HG03442 (cell line): ENCODE results near the gene PCNX3.

Source experiments
- ATAC-seq: cut with Tn5 transposase; IDR thresholded peaks from one replicate; pipeline ENCODE4 v1.9.1; 2021; ENCODE audit warnings: mild to moderate bottlenecking, moderate library complexity; ENCODE audit not compliant: unreplicated experiment

PCNX3 gene

GRCh38 chr11:65596520-65596919, 19.1 kb upstream of the PCNX3 start:
- ATAC-seq, result no peak

- ATAC-seq, result no peak
Observed at GRCh38 chr11:65598258-65598699, 17.3 kb upstream of the PCNX3 start.

- no peak for ATAC-seq
Observed at GRCh38 chr11:65599216-65599954, 16.2 kb upstream of the PCNX3 start.

- no peak for ATAC-seq
Observed at GRCh38 chr11:65599955-65600246, 15.7 kb upstream of the PCNX3 start.

GRCh38 chr11:65604258-65604657, 11.3 kb upstream of the PCNX3 start:
- no peak for ATAC-seq

GRCh38 chr11:65606876-65607613, 8.5 kb upstream of the PCNX3 start:
- no peak for ATAC-seq

- no peak for ATAC-seq
Observed at GRCh38 chr11:65607614-65608426, 7.8 kb upstream of the PCNX3 start.

GRCh38 chr11:65609229-65609628, 6.3 kb upstream of the PCNX3 start:
- no peak for ATAC-seq

- no peak for ATAC-seq
Observed at GRCh38 chr11:65609665-65610064, 5.9 kb upstream of the PCNX3 start.

GRCh38 chr11:65610404-65610803, 5.2 kb upstream of the PCNX3 start:
- no peak for ATAC-seq

- no peak for ATAC-seq
Observed at GRCh38 chr11:65611028-65611757, 4.4 kb upstream of the PCNX3 start.

GRCh38 chr11:65611758-65612603, 3.6 kb upstream of the PCNX3 start:
- ATAC-seq, result no peak

- ATAC-seq, result no peak
Observed at GRCh38 chr11:65612691-65613090, 2.9 kb upstream of the PCNX3 start.

GRCh38 chr11:65613091-65613928, 2.3 kb upstream of the PCNX3 start:
- ATAC-seq, result no peak

GRCh38 chr11:65615950-65616574, 486 bp downstream of the PCNX3 start:
- peak; percentile 7 for ATAC-seq

GRCh38 chr11:65616575-65617001, 1.0 kb downstream of the PCNX3 start:
- ATAC-seq, result no peak

GRCh38 chr11:65617136-65617850, 1.7 kb downstream of the PCNX3 start:
- no peak for ATAC-seq
